HG03135 (cell line): ENCODE data around the gene MS4A4E.
"Not testable (repeated sequence)": the region's sequence is repeated elsewhere in the genome, so short reads cannot be mapped to it uniquely, and the experiment has no call there.

Source experiments
- ATAC-seq: cut with Tn5 transposase; IDR thresholded peaks from one replicate; pipeline ENCODE4 v1.9.1; 2021; ENCODE audit warnings: mild to moderate bottlenecking, moderate library complexity; ENCODE audit not compliant: unreplicated experiment

MS4A4E gene

GRCh38 chr11:60242740-60243239, at the start of gene MS4A4E:
TSS of gene MS4A4E (minus strand) at chr11:60243137. CDS start at chr11:60230055, 13,082 bp downstream.
- ATAC-seq, result no peak

GRCh38 chr11:60292145-60292544, 49.2 kb upstream of the MS4A4E start:
- no peak for ATAC-seq

- no peak for ATAC-seq
Measured at GRCh38 chr11:60288531-60288930, 45.6 kb upstream of the MS4A4E start.

- not testable (repeated sequence) for ATAC-seq
Measured at GRCh38 chr11:60285411-60286126, 42.6 kb upstream of the MS4A4E start.

GRCh38 chr11:60282286-60282685, 39.3 kb upstream of the MS4A4E start:
- ATAC-seq, result no peak

GRCh38 chr11:60281485-60281884, 38.5 kb upstream of the MS4A4E start:
- no peak for ATAC-seq

GRCh38 chr11:60280412-60280811, 37.5 kb upstream of the MS4A4E start, which contains the start of gene MS4A4A:
TSS of gene MS4A4A (plus strand) at chr11:60280666. CDS start at chr11:60280676, 10 bp downstream.
- ATAC-seq, result no peak

- no peak for ATAC-seq
Measured at GRCh38 chr11:60274416-60274815, 31.5 kb upstream of the MS4A4E start.

- no peak for ATAC-seq
Measured at GRCh38 chr11:60265373-60266214, 22.7 kb upstream of the MS4A4E start.

- ATAC-seq, result no peak
Measured at GRCh38 chr11:60264644-60265043, 21.7 kb upstream of the MS4A4E start.

- ATAC-seq, result no peak
Measured at GRCh38 chr11:60263402-60263801, 20.5 kb upstream of the MS4A4E start.

GRCh38 chr11:60261014-60261413, 18.1 kb upstream of the MS4A4E start:
- no peak for ATAC-seq

GRCh38 chr11:60257956-60258722, 15.2 kb upstream of the MS4A4E start:
- no peak for ATAC-seq

- ATAC-seq, result no peak
Measured at GRCh38 chr11:60252213-60253108, 9.5 kb upstream of the MS4A4E start.

- ATAC-seq, result no peak
Measured at GRCh38 chr11:60251485-60252212, 8.7 kb upstream of the MS4A4E start.

GRCh38 chr11:60241786-60242185, 1.2 kb downstream of the MS4A4E start:
- ATAC-seq, result no peak

GRCh38 chr11:60240662-60241061, 2.3 kb downstream of the MS4A4E start:
- no peak for ATAC-seq

GRCh38 chr11:60235321-60235720, 7.6 kb downstream of the MS4A4E start:
- ATAC-seq, result no peak

GRCh38 chr11:60230681-60231080, 12.3 kb downstream of the MS4A4E start:
- ATAC-seq, result no peak
